GM19351 (cell line): Measurements from ENCODE around the gene TRA2A.
"Not testable (repeated sequence)": the region's sequence is repeated elsewhere in the genome, so short reads cannot be mapped to it uniquely, and the experiment has no call there.

Experiments used
- ATAC-seq: cut with Tn5 transposase; IDR thresholded peaks from one replicate; pipeline ENCODE4 v1.9.1; 2021; ENCODE audit warnings: mild to moderate bottlenecking, moderate library complexity; ENCODE audit not compliant: unreplicated experiment

Gene TRA2A

DNA sequence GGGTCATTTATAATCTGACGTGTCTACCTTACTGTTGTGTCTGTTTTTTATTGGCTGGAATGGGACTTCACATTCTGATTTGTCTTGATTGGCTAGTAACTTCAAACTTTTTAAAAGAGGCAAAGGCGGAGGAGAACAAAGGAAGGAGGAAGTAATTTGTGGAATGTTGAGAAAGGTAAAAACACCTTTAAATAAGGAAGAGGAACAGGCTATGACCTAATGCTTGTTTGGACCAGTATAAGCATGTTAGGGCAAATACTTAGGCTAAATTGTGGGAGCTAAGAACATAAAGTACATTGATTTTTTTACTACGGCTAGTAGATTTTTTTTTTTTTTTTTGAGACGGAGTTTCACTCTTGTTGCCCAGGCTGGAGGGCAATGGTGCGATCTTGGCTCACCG lies 18.0 kb downstream of the TRA2A start:
- ATAC-seq, result not testable (repeated sequence)

DNA sequence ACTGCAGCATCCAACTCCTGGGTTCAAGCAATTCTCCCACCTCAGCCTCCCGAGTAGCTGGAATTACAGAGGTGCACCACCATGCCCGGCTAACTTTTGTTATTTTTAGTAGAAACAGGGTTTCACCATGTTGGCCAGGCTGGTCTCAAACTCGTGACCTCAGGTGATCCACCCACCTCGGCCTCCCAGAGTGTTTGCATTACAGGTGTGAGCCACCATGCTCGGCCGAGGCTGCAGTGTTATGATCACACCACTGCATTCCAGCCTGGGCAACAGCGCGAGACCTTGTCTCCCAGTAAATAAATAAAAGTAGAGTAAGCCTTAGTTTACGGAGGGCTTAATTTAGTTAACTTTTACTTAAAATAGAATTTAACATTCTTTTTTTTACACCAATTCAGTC lies 37.8 kb downstream of the TRA2A start:
- ATAC-seq, result no peak

DNA sequence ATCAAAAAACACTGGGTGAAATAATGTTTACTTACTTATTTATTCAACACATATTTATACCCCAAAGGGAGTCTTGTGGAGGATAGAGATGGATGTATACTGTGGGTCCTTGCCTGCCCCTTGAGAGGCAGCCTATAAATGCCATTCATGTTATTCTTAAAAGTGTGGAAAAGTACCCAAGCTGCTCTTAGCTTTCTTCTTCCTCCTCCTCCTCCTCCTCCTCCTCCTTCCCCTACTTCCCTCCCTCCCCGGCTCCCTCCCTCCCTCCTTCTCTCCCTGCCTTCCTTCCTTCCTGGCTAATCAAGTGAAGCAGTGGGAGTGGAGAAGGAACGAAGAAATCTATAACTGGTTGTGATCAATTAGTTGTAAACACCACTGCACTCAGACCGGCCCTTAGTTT lies 40.3 kb downstream of the TRA2A start:
- no peak for ATAC-seq

DNA sequence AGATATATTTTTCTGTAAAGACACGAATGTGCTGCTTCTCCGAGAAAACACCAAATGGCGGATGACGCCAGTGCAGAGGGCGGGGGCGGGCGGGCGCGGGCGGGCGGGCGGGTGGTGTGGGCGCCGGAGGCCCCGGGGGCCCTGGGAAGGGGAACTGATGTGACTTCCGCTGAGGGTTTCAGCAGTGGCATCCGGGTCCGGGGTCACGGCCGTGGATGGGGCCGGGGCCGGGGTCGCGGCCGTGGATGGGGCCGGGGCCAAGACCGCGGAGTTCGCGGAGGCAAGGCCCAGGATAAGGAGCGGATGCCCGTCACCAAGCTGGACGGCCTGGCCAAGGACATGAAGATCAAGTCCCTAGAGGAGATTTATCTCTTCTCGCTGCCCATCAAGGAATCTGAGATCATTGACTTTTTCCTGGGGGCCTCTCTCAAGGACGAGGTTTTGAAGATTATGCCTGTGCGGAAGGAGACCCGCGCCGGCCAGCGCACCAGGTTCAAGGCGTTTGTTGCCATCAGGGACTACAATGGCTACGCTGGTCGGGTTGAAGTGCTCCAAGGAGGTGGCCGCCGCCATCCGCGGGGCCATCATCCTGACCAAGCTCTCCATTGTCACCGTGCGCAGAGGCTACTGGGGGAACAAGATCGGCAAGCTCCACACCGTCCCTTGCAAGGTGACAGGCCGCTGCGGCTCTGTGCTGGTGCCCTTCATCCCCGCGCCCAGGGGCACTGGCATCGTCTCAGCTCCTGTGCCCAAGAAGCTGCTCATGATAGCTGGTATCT lies 41.2 kb downstream of the TRA2A start:
- ATAC-seq, result peak; percentile 80

GRCh38 chr7:23488714-23489113 lies 43.1 kb downstream of the TRA2A start:
- ATAC-seq, result not testable (repeated sequence)

- no peak for ATAC-seq
These were observed 44.1 kb downstream of the TRA2A start for GRCh38 chr7:23487670-23488069.

DNA sequence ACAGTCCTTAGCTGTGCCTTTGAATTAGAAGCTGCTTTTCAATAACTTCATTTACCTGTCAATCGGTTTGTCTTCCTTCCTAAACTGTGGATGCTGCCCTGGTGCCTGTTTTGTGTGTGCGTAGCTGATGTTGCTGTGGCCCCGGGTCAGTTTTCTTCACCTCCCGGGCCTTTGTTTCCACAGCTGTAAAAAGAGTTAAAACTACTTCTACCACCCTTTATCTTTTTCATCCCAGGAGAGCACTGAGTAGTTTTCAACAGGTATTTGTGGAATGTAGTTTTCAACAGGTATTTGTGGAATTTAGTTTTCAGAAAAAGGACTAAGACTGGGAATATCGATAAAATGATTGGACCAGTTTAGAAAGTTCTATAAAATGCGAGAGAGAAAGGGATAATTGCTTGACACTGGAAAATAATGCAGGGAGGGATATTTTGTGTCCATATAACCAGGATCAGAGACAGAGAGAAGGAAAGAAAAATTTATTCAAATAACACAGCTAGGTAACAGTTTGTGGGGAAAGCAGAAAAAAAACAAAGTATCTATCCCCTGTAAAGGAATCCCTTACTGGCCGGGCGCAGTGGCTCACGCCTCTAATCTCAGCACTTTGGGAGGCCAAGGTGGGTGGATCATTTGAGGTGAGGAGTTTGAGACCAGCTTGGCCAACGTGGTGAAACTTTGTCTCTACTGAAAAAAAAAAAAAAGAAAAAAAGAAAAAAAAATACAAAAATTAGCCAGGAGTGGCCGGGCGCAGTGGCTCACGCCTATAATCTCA lies 45.6 kb downstream of the TRA2A start:
- ATAC-seq, result no peak

- ATAC-seq, result no peak
These were observed 49.1 kb downstream of the TRA2A start for GRCh38 chr7:23482686-23483085.

DNA sequence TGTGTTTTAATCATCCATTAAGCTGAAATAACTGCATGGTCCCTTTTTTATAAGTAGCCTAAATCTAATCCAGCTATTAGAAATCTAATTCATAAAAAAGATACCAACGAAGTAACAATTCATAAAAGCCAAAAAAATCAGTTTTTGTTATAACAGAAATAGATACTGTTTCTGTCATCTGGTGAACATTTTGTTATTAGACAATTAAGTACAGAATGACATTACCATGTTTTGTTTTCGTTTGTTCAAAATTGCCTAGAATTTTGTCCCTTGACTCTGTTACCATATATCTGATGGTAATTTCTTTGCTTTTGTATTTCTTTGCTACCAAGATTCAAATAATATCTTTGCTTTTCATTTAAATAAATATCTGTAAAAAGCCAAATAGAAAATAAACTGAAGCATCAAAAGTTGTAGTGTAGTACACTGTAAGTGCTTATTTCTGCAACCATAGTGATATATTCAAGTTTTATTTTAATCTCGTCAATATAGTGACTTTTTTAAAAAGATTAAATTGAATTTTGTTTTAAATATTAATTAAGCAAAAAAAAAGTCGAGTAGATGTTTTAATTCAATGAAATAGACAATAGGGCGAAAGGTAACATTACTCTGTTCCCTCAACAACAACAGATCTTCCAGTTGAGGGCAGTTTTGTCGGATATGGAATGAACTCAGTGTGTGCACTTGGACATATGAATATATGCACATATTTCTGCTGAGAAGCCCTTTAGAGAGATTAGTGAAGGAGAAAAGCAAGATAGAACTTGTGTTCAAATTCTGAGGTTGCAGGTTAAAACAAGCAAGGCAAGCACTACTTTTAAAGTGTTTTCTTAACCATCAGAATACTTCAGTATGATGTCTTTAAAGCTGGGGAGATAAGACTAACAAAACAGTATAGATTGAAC lies 53.6 kb downstream of the TRA2A start:
- ATAC-seq, result no peak

- ATAC-seq, result no peak
These were observed 54.7 kb downstream of the TRA2A start for GRCh38 chr7:23477157-23477499.

GRCh38 chr7:23476286-23477156 lies 55.3 kb downstream of the TRA2A start:
- ATAC-seq, result no peak

DNA sequence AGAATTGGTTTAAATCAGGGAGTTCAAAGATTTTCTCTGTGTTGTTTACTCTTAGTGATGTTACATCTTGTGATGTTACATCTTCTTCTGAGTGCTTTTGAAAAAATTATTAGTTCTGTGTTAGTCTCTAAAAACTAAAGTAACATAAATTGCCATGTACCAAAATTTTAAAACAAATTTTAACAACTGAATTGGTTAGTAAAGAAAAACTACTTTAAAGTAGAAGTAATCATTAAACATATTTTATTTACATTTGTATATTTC lies 56.3 kb downstream of the TRA2A start:
- ATAC-seq, result no peak

- no peak for ATAC-seq
These were observed 56.8 kb downstream of the TRA2A start for GRCh38 chr7:23474829-23475575.

GRCh38 chr7:23474094-23474828 lies 57.5 kb downstream of the TRA2A start:
- ATAC-seq, result peak; percentile 72

DNA sequence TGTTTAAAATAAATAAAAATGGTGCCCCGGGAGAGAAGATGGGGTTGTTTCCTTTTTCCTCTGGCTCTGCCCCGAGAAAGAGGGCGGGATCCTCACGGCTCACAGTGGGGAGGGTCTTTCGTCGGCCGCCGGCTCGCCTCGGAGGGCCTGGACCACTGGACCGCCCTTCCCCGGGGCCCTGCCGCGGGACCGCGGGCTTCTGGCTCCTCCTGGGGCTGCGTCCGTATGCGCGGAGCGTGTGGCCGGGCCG lies 58.0 kb downstream of the TRA2A start:
- ATAC-seq, result peak; percentile 26

DNA sequence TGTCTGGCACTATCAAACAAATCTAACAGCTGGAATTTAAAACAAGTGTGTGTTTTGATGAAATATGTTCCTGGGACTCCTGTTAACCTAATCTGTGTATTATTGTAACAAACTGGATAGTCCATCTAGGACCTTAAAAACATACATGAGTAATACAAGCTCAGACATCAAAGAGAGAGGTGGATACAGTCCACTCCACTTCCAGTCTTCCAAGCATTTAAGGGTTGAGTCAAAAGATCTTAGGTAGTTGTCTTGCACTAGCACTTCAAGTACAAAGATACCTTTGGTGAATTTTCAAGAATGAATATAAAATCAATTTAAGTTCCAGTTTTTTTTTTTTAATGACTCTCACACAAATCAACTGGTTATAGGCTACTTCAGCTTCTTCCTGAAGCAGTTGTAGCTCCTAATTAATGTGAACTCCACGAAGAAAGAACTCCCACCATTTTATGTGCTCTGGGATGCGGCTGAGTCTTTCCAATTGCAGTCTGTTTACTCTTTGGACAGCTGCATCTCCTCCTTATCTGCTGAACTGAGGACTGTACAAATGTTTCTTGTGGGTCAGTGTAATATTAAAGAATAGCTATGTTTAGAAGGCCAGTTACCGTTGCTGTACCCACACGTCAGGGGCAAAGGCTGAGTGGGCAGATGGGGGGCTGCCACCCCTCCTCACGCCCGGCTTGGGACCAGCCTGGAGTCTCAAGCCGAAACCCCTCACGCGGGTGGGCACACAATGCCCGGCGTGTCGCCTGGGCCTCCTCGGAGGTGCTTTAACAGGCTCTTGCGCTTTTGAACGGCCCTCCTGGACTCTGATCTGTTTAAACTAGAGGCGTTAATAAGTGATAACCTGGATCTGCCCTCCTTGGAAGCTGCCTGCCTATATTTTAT lies 58.6 kb downstream of the TRA2A start:
- ATAC-seq, result no peak

DNA sequence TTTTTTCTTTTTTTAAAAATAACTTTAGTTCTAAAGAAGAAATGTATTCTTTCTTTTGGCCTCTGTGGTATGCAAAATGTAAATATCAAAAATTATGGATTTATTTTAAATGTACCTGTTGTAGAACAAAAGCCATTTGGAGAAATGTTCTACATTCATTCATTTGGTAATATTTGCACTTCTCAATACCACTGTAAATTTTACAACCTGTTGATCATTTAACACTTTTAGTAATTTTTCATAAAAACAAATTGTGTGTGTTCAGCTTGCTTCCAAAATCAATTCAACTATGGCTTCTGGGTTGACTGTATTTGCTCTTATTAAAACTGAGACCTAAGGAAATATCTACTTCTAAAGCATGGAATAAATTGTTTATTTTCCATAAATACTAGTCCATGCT lies 59.2 kb downstream of the TRA2A start:
- no peak for ATAC-seq

DNA sequence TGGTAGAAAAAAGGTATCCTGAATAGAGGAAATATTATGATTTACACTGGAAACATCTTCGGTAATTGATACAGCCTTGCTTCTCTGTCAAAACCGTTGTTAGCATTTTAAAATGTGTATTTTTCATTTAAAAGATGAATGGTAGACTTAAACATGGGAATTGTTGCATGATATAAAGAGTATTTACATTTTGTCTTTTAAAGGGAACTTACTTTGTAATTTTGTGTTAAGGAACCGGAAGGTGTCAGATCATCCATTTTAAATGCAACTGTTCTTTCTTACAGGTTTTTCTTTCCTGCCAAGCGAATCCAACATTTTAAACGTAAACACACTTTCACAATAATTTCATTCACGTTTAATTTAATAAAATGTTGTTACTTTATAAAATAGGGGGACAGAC lies 59.7 kb downstream of the TRA2A start:
- no peak for ATAC-seq
